GM19397 (cell line): Measurements from ENCODE around the gene CD84.
"Not testable (repeated sequence)": the region's sequence is repeated elsewhere in the genome, so short reads cannot be mapped to it uniquely, and the experiment has no call there.

Experiments used
- ATAC-seq: cut with Tn5 transposase; IDR thresholded peaks from one replicate; pipeline ENCODE4 v1.9.1; 2021; ENCODE audit warnings: mild to moderate bottlenecking, moderate library complexity; ENCODE audit not compliant: unreplicated experiment

The CD84 gene

DNA sequence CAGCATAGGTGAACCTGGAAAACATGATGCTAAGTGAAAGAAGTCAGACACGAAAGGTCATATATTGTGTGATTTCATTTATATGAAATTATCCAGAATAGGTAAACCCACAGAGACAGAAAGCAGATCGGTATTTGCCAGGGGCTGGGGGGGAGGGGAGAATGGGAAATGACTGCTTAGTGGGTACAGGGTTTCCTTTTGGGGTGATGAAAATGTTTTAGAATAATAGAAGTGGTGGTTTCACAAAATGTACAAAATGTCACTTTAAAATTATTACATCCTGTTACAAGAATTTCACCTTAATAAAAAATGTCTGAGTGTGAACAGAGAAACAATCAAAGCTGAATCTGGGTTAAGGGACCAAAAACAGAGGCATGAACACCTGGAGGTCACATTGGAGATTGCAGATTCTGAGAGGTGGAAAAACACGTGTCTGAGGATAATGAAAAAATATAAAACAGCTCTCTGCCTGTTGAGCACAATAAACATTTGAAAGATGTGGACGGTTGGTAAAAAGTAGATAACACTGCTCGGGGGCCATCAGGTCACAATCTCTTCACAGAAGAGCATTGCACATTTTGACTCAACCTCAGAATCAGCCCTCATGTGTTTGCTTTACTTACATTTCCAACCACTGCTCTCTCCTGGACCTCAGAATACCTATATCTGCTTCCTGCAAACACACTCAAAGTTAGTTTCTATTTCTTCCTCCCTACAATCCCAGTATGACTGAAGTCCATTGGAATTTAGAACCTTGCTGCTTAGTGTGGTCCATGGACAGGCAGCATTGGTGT is 59.5 kb downstream of the CD84 start:
- ATAC-seq: no peak

DNA sequence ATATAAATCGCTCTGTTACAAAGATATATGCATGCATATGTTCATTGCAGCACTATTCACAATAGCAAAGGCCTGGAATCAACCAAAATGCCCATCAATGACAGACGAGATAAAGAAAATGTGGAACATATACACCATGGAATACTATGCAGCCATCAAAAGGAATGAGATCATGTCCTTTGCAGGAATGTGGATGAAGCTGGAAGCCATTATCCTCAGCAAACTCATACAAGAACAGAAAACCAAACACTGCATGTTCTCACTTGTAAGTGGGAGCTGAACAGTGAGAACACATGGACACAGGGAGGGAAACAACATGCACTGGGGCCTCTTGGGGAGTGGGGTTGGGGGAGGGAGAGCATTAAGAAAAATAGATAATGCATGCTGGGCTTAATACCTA is 61.8 kb downstream of the CD84 start:
- ATAC-seq: not testable (repeated sequence)

DNA sequence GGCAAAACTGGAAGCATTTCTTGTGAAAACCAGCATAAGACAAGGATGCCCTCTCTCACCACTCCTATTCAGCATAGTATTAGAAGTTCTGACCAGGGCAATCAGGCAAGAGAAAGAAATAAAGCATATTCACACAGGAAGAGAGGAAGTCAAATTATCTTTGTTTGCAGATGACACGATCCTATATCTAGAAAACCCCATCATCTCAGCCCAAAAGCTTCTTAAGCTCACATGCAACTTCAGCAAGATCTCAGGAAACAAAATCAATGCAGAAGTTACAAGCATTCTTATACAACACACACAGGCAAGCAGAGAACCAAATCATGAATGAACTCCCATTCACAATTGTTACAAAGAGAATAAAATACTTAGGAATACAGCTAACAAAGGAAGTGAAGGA is 63.4 kb downstream of the CD84 start:
- not testable (repeated sequence) for ATAC-seq

DNA sequence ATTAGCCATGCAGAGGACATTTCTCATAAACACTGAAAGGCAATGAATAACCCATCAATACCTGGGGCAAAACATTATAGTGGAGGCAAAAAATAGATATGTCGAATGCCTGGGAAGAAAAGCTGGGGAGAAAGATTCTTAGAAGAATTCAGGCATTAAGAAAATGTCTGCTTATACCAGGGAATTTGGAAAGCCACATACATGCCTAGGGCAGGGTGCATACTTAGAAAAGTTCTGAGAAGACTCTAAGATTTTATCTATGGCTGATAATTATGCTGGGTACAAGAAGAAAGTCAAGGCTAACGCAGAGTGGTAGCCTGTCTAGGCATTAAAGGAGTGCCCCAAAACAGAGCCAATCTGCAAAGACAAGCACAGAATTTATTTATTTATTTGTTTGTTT is 74.6 kb downstream of the CD84 start:
- ATAC-seq: no peak

DNA sequence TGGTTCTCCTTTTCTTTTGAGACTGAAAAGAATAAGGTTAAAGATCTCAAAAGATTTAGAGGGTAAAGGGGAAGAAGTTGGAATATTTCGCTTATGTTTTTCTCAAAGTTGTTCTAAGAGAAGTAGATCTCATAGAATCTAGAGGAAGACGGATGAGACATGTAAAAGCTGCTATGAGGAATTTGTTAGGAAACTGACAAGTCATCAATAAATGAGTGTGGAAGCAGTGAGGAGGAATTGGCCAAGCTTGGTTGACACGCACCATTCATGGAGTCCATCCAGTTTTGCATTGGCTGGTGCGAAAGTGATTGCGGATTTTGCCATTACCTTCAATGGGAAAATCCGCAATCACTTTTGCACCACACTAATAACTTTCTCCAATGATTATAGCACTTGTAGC is 76.2 kb downstream of the CD84 start:
- no peak for ATAC-seq

DNA sequence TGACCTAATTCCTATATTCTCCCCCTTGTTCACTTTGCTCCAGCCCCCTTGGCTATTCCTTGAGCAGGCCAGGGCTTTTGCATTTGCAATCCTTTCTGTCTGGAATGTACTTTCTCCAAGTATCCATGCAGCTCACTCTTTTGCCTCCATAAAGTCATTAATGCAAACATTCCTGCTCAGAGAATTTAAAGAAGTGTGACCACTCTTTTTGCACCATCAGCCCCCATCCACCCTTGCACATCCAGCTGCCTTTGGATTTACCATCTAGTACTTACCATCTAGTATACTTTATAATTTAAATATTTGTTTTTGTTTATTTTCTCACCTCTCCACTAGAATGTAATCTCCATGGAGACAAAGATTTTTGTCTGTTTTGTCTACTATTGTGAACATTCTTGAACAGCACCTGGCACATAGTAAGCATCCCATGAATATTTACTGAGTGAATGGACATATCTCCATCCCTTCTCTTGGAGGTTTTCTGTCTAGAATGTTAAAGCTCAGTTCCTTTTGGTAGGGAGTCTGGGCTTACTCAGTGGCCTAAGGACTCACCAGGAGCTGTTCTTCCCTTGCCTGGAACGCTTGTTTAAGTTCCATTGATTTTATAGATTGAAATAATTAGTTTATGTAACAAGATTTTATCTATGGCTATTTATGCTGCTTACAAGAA is 78.8 kb downstream of the CD84 start:
- no peak for ATAC-seq

DNA sequence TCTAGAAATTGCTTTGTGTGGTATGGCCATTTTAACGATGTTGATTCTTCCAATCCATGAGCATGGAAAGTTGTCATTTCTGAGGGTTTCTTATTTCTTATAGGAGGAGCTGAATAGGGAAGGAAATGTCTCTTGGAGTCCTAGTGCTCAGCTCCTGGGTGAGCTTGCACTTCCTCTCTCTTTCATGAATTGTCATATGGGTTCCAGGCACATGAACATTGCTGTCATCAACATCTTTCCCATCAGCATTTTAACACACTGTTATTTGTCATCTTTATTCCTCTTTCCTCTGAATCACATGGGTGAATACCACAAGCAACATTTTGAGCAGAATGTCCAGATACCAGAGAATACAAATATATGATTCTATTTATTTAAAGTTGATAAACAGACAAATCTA is 79.7 kb downstream of the CD84 start:
- ATAC-seq: no peak

DNA sequence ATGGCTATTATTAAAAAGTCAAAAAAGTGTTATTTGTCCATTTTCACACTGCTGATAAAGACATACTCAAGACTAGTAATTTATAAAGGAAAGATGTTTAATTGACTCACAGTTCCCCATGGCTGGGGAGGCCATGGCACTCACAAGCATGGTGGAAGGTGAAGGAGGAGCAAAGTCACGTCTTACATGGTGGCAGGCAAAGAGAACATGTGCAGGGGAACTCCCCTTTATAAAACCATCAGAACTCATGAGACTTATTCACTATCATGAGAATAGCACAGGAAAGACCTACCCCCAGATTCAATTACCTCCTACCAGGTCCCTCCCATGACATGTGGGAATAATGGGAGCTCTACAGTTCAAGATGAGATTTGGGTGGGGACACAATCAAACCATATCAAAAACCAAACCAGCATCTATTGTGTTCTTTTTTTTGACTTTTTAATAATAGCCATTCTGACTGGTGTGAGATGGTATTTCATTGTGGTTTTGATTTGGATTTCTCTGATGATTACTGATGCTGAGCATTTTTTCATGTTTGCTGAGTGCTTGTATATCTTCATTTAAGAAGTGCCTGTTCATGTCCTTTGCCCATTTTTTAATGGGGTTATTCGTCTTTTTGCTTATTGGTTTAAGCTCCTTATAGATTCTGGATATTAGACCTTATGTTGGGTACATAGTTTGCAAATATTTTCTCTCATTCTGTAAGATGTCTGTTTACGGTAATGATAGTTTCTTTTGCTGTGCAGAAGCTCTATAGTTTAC is 80.8 kb downstream of the CD84 start:
- ATAC-seq: not testable (repeated sequence)

DNA sequence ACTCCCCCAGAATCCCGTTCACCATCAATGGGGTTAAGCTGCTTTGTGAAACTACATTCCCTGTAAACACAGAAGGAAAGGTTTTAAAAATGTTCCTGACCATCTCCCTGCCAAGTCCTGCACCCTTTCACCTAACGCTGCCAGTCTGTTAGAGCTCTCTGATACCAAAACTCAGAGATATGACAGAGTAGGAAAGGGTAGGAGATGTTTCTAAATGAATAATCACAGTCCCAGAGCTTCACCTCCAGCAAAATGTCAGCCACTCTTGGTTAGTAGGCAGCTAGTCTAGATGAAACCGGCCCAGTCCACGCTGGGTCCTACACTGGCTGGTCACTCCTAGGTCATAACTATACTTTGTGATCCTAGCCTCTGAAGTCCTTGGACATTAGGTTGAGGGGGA is 83.0 kb downstream of the CD84 start:
- no peak for ATAC-seq

DNA sequence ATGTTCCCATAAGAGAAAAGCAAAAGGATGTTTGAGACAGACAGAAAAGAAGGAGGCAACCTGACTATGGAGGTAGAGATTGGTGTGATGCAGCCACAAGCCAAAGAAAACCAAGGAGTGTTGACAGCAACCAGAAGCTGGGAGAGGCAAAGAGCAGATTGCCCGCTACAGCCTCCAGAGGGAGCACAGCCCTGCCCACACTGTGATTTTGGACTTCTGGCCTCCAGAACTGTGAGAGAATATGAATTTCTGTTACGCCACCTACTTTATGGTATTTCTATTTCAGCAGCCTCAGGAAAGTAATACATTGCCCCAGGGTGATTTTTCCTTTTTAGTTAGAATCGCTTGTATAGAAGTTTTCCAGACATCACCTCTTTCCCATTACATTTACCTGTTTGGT is 84.7 kb downstream of the CD84 start:
- no peak for ATAC-seq

DNA sequence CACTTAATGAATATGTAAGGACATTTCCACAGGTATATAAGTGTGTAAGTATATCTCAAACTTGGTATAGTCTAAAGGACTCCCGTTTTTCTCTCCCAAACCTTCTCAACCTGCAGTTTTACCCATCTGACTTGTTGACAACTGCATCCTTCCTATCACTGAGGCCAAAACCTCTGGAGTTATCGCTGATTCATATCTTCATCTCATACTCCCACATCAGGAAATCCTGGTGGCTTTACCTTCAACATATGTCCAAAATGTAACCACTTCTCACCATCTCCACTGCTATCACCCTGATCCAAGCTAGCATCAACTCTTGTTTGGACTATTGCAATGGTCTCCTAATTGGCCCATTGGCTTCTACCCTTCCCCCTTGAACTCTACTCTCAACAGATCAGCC is 86.7 kb downstream of the CD84 start:
- ATAC-seq: no peak

DNA sequence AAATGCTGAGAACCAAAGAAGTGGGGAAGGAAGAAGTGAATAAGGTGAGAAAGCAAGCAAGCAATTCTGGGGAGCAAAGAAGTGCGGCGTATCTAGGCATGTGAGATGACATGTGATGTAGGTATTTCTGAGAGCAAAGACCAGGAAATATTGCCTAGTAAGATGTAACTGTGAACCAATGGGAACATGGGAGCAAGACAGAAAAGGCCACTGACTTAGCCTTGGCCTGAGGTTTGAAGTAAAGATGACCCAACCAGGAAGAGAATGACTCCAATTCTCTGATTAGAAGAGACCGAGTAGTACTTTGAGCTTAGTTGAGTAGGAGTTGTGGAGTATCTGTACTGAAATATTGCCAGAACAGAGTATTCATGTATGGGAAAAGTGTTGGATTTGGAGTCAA is 87.3 kb downstream of the CD84 start:
- no peak for ATAC-seq
